Activated gamma-delta T cell treated with Interleukin-2 at 50 U/mL for 16 hours (primary cell): ENCODE data around the gene GATA2.

Source experiments
- DNase-seq: peaks from one replicate; pipeline ENCODE4 v3.0.0-alpha.2; 2020

Gene GATA2

GRCh38 chr3:128455786-128456748 is 36.9 kb downstream of the GATA2 start:
- DNase-seq, result no peak

GRCh38 chr3:128455116-128455515 is 37.9 kb downstream of the GATA2 start:
- no peak for DNase-seq

DNA sequence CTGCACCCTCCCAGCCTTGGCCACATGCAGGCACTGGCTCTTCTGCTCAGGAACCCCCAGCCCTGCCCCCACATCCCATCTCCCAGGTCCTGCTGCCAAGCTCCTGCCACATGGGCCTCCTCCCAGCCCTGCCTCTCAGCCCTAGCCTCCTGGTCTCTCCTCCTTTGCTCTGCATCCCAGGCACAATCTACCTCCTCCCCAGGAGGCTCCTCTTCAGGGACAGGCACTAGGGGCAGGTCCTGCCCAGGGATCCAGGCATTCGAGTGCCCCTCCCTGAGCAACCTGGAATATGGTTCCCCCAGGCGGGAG is 38.7 kb downstream of the GATA2 start:
- DNase-seq, result no peak

DNA sequence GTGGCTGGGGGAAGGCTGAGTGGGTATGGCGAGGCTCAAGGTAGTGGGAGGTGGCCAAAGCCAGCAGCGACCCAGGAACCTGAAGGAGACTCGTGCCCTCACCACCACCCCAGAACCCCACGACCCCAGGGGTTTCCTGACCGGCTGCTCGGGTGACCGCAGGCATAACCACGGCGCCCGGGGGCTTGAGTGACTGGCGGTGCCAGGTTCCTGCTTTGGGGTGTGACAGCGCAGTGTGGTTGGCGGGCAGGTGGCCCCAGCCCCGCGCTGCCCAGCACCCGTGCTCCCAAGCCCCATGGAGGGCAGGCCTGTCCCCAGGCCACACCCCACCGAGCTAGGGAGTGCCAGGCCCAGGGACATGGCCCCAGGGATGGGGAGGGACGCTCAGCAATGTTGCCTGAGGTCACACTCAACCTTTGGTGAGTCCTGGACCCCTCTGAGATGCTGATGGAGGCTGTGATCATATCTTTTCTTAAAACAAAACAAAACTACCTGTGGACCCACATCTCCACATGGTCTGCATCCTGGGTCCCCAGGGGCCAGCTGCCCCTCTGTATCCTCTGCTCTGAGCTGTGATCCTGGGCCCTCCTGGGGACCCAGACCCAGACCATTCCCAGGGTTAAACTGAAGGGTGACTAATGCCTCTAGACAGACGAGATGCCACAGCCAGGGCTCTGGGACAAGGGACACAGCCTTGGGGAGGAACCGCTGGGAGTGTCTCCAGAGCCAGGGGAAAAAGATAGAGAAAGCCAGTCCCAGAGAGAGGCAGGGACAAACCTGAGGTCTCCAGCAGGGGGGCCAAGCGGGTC is 39.3 kb downstream of the GATA2 start:
- DNase-seq, result no peak

DNA sequence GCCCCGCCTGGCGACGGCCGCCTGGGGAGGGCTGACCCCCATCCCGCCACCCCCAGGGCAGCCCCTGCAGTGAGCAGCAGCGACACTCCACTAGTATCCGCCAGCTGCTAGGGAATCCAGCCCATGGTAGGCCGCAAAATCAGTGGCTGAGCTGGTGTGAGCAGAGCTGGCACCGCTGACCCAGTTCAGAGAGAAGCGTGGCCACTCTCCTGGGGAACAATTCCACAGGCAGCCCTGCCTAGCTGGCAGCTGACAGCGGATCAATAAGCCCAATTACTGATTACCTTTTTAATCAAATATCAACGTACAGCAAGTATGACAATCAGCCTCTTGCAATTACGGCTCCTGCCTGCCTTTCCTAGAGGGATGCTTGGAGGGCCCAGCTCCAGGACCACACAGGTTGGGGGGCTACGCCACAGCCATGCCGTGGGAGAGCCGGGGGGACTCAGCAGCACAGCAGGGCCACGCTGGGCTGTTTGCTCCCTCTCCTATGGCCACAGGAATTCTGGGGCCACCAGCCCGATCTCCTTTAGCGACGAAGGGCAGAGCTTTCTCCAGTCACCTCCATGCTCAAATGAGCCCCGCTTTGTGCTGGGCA is 40.2 kb downstream of the GATA2 start:
- no peak for DNase-seq

- no peak for DNase-seq
These were observed 40.9 kb downstream of the GATA2 start for GRCh38 chr3:128452120-128452519.

DNA sequence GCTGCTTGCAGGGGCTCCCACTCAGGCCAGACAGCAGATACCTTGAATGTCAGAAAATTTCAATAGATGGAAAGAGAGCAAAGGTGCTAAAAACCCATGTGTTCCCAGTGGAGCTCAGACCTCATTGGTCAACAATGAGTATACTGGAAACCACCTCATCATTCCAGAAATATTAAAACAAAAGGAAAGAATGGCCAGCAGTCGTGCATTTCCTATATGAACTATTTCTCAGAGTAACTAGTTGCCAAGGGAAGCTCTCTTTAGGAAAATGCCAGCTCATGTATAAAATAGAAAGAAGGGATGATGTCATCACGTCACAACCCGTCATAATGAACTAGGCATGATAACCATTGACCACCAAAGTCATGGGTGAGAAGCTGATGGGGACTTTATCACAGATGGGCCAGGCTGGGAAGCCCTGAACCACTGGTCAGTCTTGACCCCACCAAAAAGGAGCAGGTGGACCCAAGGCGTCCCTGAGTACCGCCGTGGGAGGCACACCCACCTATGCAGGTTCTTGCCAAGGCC is 43.8 kb downstream of the GATA2 start:
- no peak for DNase-seq

DNA sequence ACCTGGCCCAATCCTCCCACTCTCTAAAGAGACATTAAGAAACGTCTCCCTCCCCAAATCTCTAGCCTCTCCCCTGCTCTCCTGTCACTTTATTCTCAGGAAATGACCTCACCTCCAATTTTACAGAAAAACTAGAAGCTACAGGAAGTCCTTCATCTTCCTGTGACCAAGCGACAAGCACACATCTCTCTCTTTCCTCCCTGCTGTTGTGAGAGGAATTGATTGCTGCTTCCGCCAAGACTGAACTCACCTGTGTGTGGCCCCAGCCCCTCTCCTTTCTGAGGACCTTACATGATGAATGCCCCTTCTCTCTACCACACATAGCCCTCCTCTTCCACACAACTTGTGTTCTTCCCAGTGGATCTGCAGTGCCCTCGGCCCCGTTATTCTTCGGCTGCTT is 44.5 kb downstream of the GATA2 start:
- DNase-seq, result no peak

- no peak for DNase-seq
These were observed 45.4 kb downstream of the GATA2 start for GRCh38 chr3:128447561-128448013.

GRCh38 chr3:128446821-128447220 is 46.2 kb downstream of the GATA2 start:
- DNase-seq, result no peak

DNA sequence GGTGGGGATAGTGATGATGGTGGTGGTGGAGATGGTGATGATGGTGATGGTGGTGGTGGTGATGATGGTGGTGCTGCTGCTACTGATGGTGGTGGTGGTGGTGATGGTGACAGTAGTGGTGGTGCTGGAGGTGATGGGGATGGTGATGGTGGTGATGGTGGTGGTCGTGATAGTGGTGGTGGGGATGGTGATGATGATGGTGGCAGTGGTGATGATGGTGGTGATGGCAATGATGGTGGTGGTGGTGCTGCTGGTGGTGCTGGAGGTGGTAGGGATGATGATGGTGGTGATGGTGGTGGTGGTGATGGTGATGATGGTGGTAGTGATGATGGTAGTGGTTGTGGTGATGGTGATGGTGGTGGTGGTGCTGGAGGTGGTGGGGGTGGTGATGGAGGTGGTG is 47.6 kb downstream of the GATA2 start:
- DNase-seq, result no peak

- DNase-seq, result no peak
These were observed 49.2 kb downstream of the GATA2 start for GRCh38 chr3:128443771-128444170.

DNA sequence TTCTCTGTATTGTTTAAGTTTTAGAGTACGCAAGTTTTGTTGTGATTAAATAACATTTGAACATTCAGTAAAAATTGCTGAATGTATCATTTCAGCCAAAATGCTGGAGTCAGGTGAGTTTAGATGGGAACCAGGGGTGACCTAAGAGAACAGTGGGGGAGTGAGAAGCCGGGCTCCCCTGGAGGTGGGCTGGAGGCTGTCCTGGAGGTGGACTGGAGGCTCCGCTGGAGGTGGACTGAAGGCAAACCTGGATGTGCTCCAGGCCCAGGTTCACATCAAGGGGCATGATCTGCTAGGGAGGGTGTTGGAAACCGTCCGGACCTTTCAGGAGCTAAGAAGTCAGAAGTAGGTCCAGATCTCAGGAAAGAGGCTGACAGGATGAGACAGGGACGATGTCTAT is 50.1 kb downstream of the GATA2 start:
- no peak for DNase-seq

DNA sequence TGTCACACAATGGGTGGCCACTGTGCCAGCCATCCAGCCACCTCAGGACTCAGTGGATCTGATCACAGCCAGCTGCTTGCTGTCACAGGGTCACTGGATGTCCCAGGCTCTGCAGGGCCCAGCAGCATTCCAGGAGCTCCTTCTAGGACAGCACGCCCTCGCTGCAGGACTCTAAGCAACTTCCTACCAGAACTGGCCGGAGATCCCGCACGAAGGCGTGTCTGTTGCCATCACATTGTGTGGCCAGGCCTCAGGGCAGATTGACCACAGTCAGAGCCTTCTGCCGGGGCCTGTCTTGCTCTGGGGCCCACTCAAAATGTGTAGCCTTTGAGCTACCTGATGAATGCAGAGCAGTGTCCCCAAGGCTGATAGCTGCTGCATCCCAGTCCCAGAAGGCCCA is 50.9 kb downstream of the GATA2 start:
- DNase-seq, result no peak

- DNase-seq, result no peak
These were observed 53.8 kb downstream of the GATA2 start for GRCh38 chr3:128439226-128439625.

GRCh38 chr3:128438488-128439072 is 54.4 kb downstream of the GATA2 start:
- DNase-seq, result no peak

DNA sequence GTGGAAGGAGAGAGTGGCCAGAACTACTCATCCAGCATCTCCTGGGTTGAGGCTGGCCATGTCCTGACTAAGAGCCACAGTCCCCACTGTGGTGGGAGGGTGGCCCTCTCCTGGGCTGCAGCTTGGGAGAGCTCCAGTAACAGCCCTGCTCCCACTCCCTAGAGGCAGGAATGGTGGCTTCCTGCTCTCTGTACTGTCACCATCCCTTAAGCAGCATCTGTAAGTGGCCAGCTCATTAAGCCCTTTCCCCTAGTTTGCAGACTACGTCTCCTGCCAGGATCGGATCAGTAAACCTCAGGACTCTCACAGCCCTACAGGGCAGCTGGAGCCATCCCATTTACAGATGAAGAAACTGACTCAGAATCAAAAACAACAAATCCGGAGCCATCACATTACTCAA is 56.8 kb downstream of the GATA2 start:
- no peak for DNase-seq

DNA sequence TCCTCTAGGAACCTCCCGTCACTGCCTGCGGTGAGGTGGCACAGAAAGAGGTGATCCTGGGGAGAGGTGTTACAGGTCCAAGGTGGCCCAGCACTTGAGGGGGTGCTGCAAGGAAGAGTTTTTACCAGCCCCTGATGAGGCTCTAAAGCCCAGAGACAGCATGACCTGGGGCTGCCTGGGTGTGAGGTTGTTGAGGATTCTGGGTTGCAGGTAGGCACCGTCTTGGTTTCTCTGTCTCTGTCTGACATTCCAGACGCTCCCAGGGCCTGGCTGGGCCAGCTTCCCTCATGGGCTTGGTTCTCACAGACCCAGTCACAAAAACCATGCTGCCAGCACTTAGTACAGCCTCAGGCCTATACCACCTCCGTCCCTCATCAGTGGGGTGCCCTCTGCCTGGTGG is 57.4 kb downstream of the GATA2 start:
- DNase-seq, result no peak

- no peak for DNase-seq
These were observed 57.9 kb downstream of the GATA2 start for GRCh38 chr3:128435058-128435457.

GRCh38 chr3:128434524-128434923 is 58.5 kb downstream of the GATA2 start:
- DNase-seq, result no peak

DNA sequence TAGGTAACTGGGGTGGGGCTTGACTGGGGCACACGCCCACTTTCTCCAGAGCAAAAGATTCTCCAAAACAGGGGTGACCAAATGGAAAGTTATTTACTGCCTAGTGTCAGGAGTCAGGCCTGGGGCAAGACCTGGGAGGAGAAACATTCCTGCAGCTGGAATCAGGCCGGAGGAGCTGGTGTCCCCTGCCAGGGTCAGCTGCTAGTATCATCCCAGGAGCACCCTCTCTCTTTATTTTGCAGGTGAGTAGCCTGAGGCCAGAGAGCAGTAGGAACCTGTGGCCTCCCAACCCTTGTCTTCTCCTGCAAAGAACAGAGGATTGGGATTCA is 59.2 kb downstream of the GATA2 start:
- DNase-seq, result no peak

GRCh38 chr3:128432971-128433836 is 59.8 kb downstream of the GATA2 start:
- DNase-seq, result no peak
